GM21825 (cell line): ENCODE measurements around the gene POLA1.

Source experiments
- ATAC-seq: cut with Tn5 transposase; IDR thresholded peaks from one replicate; pipeline ENCODE4 v1.9.1; 2021; ENCODE audit warnings: mild to moderate bottlenecking, moderate library complexity; ENCODE audit not compliant: unreplicated experiment

The POLA1 gene

GRCh38 chrX:24965372-24965771 lies 271.7 kb downstream of the POLA1 start:
- no peak for ATAC-seq

- ATAC-seq, result no peak
These were observed 276.1 kb downstream of the POLA1 start for GRCh38 chrX:24969812-24970211.

GRCh38 chrX:24979081-24979480 lies 285.4 kb downstream of the POLA1 start:
- no peak for ATAC-seq

- ATAC-seq, result no peak
These were observed 287.3 kb downstream of the POLA1 start for GRCh38 chrX:24981030-24981429.

GRCh38 chrX:24982306-24982965 lies 288.7 kb downstream of the POLA1 start:
- ATAC-seq, result no peak

GRCh38 chrX:24983931-24984330 lies 290.2 kb downstream of the POLA1 start:
- no peak for ATAC-seq

- no peak for ATAC-seq
These were observed 291.4 kb downstream of the POLA1 start for GRCh38 chrX:24985120-24985519.

GRCh38 chrX:24987731-24988130 lies 294.0 kb downstream of the POLA1 start:
- no peak for ATAC-seq

- no peak for ATAC-seq
These were observed 294.6 kb downstream of the POLA1 start for GRCh38 chrX:24988314-24988713.

- ATAC-seq, result no peak
These were observed 296.8 kb downstream of the POLA1 start for GRCh38 chrX:24990535-24990934.

- no peak for ATAC-seq
These were observed 300.2 kb downstream of the POLA1 start for GRCh38 chrX:24993879-24994278.

- no peak for ATAC-seq
These were observed 302.5 kb downstream of the POLA1 start for GRCh38 chrX:24996096-24996709.

GRCh38 chrX:24999511-24999910 lies 305.8 kb downstream of the POLA1 start:
- ATAC-seq, result no peak

GRCh38 chrX:25001808-25002660 lies 308.3 kb downstream of the POLA1 start:
- no peak for ATAC-seq

- ATAC-seq, result no peak
These were observed 308.9 kb downstream of the POLA1 start for GRCh38 chrX:25002661-25003020.

- ATAC-seq, result no peak
These were observed 309.5 kb downstream of the POLA1 start for GRCh38 chrX:25003066-25003849.

- no peak for ATAC-seq
These were observed 310.3 kb downstream of the POLA1 start for GRCh38 chrX:25004040-25004439.

- no peak for ATAC-seq
These were observed 310.8 kb downstream of the POLA1 start for GRCh38 chrX:25004485-25005032.

GRCh38 chrX:25005034-25005381 lies 311.3 kb downstream of the POLA1 start:
- no peak for ATAC-seq

GRCh38 chrX:25005382-25006185 lies 311.9 kb downstream of the POLA1 start:
- ATAC-seq, result no peak
